Endothelial cell of umbilical vein (primary cell): ENCODE data around the gene TMEM150C. TPM values are rescaled to one million over a fixed set of nuclear protein-coding genes. Genes with fewer than 3 reads are reported as not detected.

Experiments
- BruUV-seq: library from RNA; stranded (reverse); fragments of 400-500 nt; replicated peaks from 2 replicates; lab custom pipeline; 2021; lab: Mats Ljungman, UMichigan
- CTCF ChIA-PET: fragments of 300-600, 350-600 bp; sonication (Branson Sonifier 250); formaldehyde crosslinking; loops from one replicate; lab custom pipeline; 2021; ENCODE audit warnings: antibody characterized with exemption, inconsistent platforms; lab: Charles Lee
- POLR2A ChIA-PET: fragments of 300-600, 350-600 bp; sonication (Branson Sonifier 250); formaldehyde crosslinking; loops from one replicate; lab custom pipeline; 2021; ENCODE audit warnings: antibody characterized with exemption, inconsistent platforms; lab: Charles Lee
- DNase-seq: peaks from one replicate; pipeline ENCODE4 v3.0.0-alpha.2; 2011; ENCODE audit warnings: low read depth, low spot score
- FAIRE-seq: peaks from 2 replicates; lab custom pipeline; 2011; peaks lifted over from hg19 to GRCh38; lab: Jason Lieb, UNC
- H2AFZ ChIP-seq: 2 replicates; pipeline ENCODE4 v1.6.0; 2012; ENCODE audit warnings: low read depth, low read length, control low read depth, inconsistent platforms
- H3K27ac ChIP-seq: 2 replicates; pipeline ENCODE4 v1.5.1; 2011; ENCODE audit warnings: low read depth, mild to moderate bottlenecking, control low read depth, low read length, moderate library complexity; ENCODE audit not compliant: insufficient read depth
- H3K27me3 ChIP-seq, 2 experiments: 2 replicates each; pipeline versions ENCODE4 v1.6.0 to v1.6.1; 2011; ENCODE audit warnings: low read length in 2 of 2, mixed read lengths in 1 of 2; ENCODE audit not compliant: control insufficient read depth in 2 of 2, insufficient read depth in 2 of 2
- H3K36me3 ChIP-seq, 2 experiments: 2 replicates in 1 of 2; 3 replicates in 1 of 2; pipeline ENCODE4 v1.5.1; 2011; ENCODE audit warnings: low read length in 2 of 2, mild to moderate bottlenecking in 1 of 2, moderate library complexity in 1 of 2; ENCODE audit not compliant: control insufficient read depth in 2 of 2, insufficient read depth in 2 of 2; ENCODE audit errors: extremely low read depth in 1 of 2
- H3K4me1 ChIP-seq: 3 replicates; pipeline ENCODE4 v1.5.1; 2011; ENCODE audit warnings: mild to moderate bottlenecking, low read length; ENCODE audit not compliant: control insufficient read depth, insufficient read depth; ENCODE audit errors: extremely low read depth
- H3K4me2 ChIP-seq: 2 replicates; pipeline ENCODE4 v1.6.1; 2011; ENCODE audit warnings: low read length, control low read depth, mixed read lengths; ENCODE audit not compliant: insufficient read depth
- H3K4me3 ChIP-seq, 3 experiments: fragments of 200-600 bp in 1 of 3; sonication (generic), shearing (Covaris generic) in 1 of 3; replicated peaks in 1 of 3; 2 replicates each; pipeline ENCODE4 v1.5.1; 2011 to 2016; ENCODE audit warnings: control low read depth in 3 of 3, low read length in 3 of 3, mild to moderate bottlenecking in 2 of 3, inconsistent platforms in 1 of 3, low read depth in 1 of 3, moderate library complexity in 1 of 3; ENCODE audit not compliant: insufficient read depth in 1 of 3
- H3K79me2 ChIP-seq: 2 replicates; pipeline ENCODE4 v1.6.0; 2012; ENCODE audit warnings: low read length, inconsistent platforms; ENCODE audit not compliant: control insufficient read depth, insufficient read depth
- H3K9ac ChIP-seq: replicated peaks from 2 replicates; pipeline ENCODE3; 2011; ENCODE audit warnings: low read length, control low read depth; ENCODE audit not compliant: insufficient read depth; ENCODE audit errors: extremely low read depth
- H3K9me1 ChIP-seq: replicated peaks from 3 replicates; pipeline ENCODE4 v1.6.0; 2011; ENCODE audit warnings: mild to moderate bottlenecking, low read length; ENCODE audit not compliant: control insufficient read depth, insufficient read depth; ENCODE audit errors: extremely low read depth
- H3K9me3 ChIP-seq: replicated peaks from 2 replicates; pipeline ENCODE4 v1.5.1; 2012; ENCODE audit warnings: low read length, inconsistent platforms; ENCODE audit not compliant: control insufficient read depth, insufficient read depth
- H4K20me1 ChIP-seq: replicated peaks from 2 replicates; pipeline ENCODE3; 2011; ENCODE audit warnings: mild to moderate bottlenecking, low read length; ENCODE audit not compliant: control insufficient read depth, insufficient read depth; ENCODE audit errors: extremely low read depth
- EZH2 ChIP-seq: IDR thresholded peaks from 2 replicates; pipeline ENCODE4 v1.6.1; 2012; ENCODE audit warnings: borderline replicate concordance, low read depth, mild to moderate bottlenecking, moderate library complexity, low read length, inconsistent platforms; ENCODE audit not compliant: severe bottlenecking
- FOS ChIP-seq: IDR thresholded peaks from 2 replicates; pipeline ENCODE4 v1.6.1; 2011; ENCODE audit warnings: mild to moderate bottlenecking, low read length, moderate library complexity, borderline replicate concordance; ENCODE audit not compliant: insufficient read depth
- GATA2 ChIP-seq: IDR thresholded peaks from 2 replicates; pipeline ENCODE4 v1.7.0; 2011; ENCODE audit warnings: low read depth, mild to moderate bottlenecking, moderate library complexity, mixed read lengths, low read length; ENCODE audit not compliant: insufficient read length, insufficient read depth
- JUN ChIP-seq: IDR thresholded peaks from 2 replicates; pipeline ENCODE4 v1.6.1; 2011; ENCODE audit warnings: borderline replicate concordance, low read depth; ENCODE audit not compliant: insufficient read length, insufficient read depth
- MAX ChIP-seq: IDR thresholded peaks from 2 replicates; pipeline ENCODE4 v1.6.1; 2011; ENCODE audit not compliant: insufficient read depth, insufficient read length
- MYC ChIP-seq: IDR thresholded peaks from one replicate; pipeline ENCODE4 v1.6.1; 2011; ENCODE audit warnings: mild to moderate bottlenecking, low read depth, low read length
- POLR2AphosphoS5 ChIP-seq: IDR thresholded peaks from 2 replicates; pipeline ENCODE4 v1.6.1; 2012; ENCODE audit warnings: low read depth, mild to moderate bottlenecking, control low read depth, low read length, moderate library complexity; ENCODE audit not compliant: insufficient read depth
- dilution Hi-C: fragments of 300-500 bp; cut with MboI; formaldehyde crosslinking; loops from one replicate; pipeline ENCODE4 v1.15.0; 2019; ENCODE audit warnings: low sequenced_read_pairs; ENCODE audit not compliant: extremely low pct_ligation_motif_present
- intact Hi-C: fragments of 100-400 bp; cut with micrococcal nuclease; formaldehyde crosslinking; loops from one replicate; pipeline ENCODE4 v1.10.0; 2022
- polyA plus RNA-seq, 4 experiments: library from polyadenylated mRNA; depleted of rRNA in 3 of 4; stranded (reverse) in 3 of 4; unstranded in 1 of 4; fragments of >200 nt; gene quantifications; 2 replicates each; pipeline versions ENCODE4 v1.2.1 to v1.2.3, GENCODE V29; 2011 to 2012; ENCODE audit warnings: missing spikeins in 1 of 4
- total RNA-seq: library from RNA; stranded (reverse); gene quantifications from 2 replicates; pipeline ENCODE4 v1.2.3, GENCODE V29; 2021
- TF ChIP-seq, protein P1 (sequence below), 2 donors: IDR thresholded peaks; 1 replicate in 1 of 2; 2 replicates in 1 of 2; pipeline ENCODE4 v1.5.1; 2011; ENCODE audit warnings: low read length in 2 of 2, mild to moderate bottlenecking in 2 of 2, moderate library complexity in 2 of 2, control low read depth in 1 of 2, inconsistent platforms in 1 of 2, low read depth in 1 of 2; ENCODE audit not compliant: insufficient read depth in 1 of 2; ENCODE audit errors: extremely low read depth in 1 of 2

TMEM150C gene
- total and polyA plus RNA-seq, 2 donors (not counting 3 experiments of a cell fraction or from before 2014, with no cell fraction given), result 4.1 to 6.6 TPM

GRCh38 chr4:82482387-82482786, 79.4 kb downstream of the TMEM150C start:
- CTCF ChIA-PET, result interaction anchor here (1.0 to 1.1 kb wide), 2 partner anchors 11 to 257 kb away, joined by 3 to 4 read pairs; no protein-coding TSS in a partner anchor
- Histone ChIP-seq H3K9ac (no peak overlapping the region), H3K4me1 (no peaks in the 10 kb centered on the region), H3K9me1 (no peaks in the 10 kb centered on the region), H3K27ac (no peak overlapping the region), H2AFZ (no peak overlapping the region), H3K9me3 (no peaks in the 10 kb centered on the region), H3K36me3 (no peaks in the 10 kb centered on the region), H3K79me2 (no peaks in the 10 kb centered on the region), H4K20me1 (no peaks in the 10 kb centered on the region), H3K27me3 (no peaks in the 10 kb centered on the region), H3K4me2 (no peak overlapping the region), H3K4me3 (no peak overlapping the region)
- DNase-seq (no peak), FAIRE-seq (no peak)
- no TSS peak for BruUV-seq
- intact Hi-C loops, result no loop called here
- no peak for TF ChIP-seq MYC
- TF ChIP-seq JUN, result no peak
- TF ChIP-seq EZH2, result no peak
- TF ChIP-seq MAX, result no peak
- POLR2A ChIA-PET, result no interaction called here
- dilution Hi-C loops, result no loop called here

GRCh38 chr4:82481506-82481840, 80.3 kb downstream of the TMEM150C start:
- intact Hi-C loops (no loop called here), dilution Hi-C loops (no loop called here)
- DNase-seq (no peak), FAIRE-seq (no peak)
- H3K9me3 ChIP-seq, result no peaks in the 10 kb centered on the region
- no peaks in the 10 kb centered on the region for H4K20me1 ChIP-seq
- H3K9me1 ChIP-seq, result no peaks in the 10 kb centered on the region
- CTCF ChIA-PET, result no interaction called here
- H3K27ac ChIP-seq, result no peak overlapping the region
- no peak for TF ChIP-seq POLR2AphosphoS5
- no peak for TF ChIP-seq MAX
- no peak for TF ChIP-seq FOS
- TF ChIP-seq, protein P1, sequence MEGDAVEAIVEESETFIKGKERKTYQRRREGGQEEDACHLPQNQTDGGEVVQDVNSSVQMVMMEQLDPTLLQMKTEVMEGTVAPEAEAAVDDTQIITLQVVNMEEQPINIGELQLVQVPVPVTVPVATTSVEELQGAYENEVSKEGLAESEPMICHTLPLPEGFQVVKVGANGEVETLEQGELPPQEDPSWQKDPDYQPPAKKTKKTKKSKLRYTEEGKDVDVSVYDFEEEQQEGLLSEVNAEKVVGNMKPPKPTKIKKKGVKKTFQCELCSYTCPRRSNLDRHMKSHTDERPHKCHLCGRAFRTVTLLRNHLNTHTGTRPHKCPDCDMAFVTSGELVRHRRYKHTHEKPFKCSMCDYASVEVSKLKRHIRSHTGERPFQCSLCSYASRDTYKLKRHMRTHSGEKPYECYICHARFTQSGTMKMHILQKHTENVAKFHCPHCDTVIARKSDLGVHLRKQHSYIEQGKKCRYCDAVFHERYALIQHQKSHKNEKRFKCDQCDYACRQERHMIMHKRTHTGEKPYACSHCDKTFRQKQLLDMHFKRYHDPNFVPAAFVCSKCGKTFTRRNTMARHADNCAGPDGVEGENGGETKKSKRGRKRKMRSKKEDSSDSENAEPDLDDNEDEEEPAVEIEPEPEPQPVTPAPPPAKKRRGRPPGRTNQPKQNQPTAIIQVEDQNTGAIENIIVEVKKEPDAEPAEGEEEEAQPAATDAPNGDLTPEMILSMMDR (IDR thresholded peaks at IDR 0.05; ENCODE audit: extremely low read depth in 1 of 2, insufficient read depth in 1 of 2, low read depth in 1 of 2, low read length in 2 of 2), result no peak
- TF ChIP-seq GATA2, result no peak
- no peak for TF ChIP-seq MYC
- H3K36me3 ChIP-seq, result no peaks in the 10 kb centered on the region
- H2AFZ ChIP-seq, result no peak overlapping the region
- no TSS peak for BruUV-seq
- H3K4me3 ChIP-seq, result no peak overlapping the region
- H3K4me1 ChIP-seq, result no peaks in the 10 kb centered on the region
- POLR2A ChIA-PET, result no interaction called here
- no peak overlapping the region for H3K4me2 ChIP-seq
- H3K9ac ChIP-seq, result no peak overlapping the region
- H3K27me3 ChIP-seq, result no peaks in the 10 kb centered on the region
- no peaks in the 10 kb centered on the region for H3K79me2 ChIP-seq
